MM.1S (cell line): Measurements from ENCODE around the gene ZDHHC7.

Experiments
- CTCF ChIP-seq: fragments of 300-600 bp; sonication (generic); IDR thresholded peaks from 2 replicates; pipeline ENCODE4 v1.5.1; 2016; ENCODE audit warnings: antibody characterized with exemption, low read length, mixed read lengths
- EZH2 ChIP-seq: fragments of 300-600 bp; sonication (generic); optimal IDR thresholded peaks from 2 replicates; pipeline ENCODE3; 2017; ENCODE audit warnings: low read depth, mild to moderate bottlenecking, antibody characterized with exemption, low read length, mixed read lengths
- EZH2phosphoT487 ChIP-seq: fragments of 300-600 bp; sonication (generic); IDR thresholded peaks from 2 replicates; pipeline ENCODE4 v1.6.1; 2018; ENCODE audit warnings: antibody characterized with exemption, low read length

DNA sequence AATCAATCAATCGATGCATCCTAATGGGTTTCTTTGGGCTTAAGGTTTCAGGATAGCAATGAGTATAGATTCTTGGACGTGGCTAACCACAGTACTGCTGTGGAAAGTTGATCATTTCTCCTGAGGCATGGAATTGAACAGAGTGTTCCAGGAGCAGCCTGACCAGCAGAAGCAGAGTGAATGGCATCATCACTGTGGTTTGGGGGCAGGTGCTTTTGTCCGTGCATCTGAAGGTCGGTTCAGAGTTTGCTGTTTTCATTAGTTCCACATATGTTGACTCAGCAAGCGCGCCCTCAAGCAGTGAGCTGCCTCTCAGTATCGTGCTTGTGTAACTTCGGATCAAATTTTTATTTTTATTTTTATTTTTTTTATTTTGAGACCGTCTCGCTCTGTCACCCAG, 41.2 kb upstream of the ZDHHC7 start:
- no peak for TF ChIP-seq EZH2phosphoT487
- no peak for TF ChIP-seq EZH2
- TF ChIP-seq CTCF = no peak
